HepG2 (cell line): Measurements from ENCODE around the gene DRC7. TPM values are rescaled to one million over a fixed set of nuclear protein-coding genes. Genes with fewer than 3 reads are reported as not detected.

Experiments
- BRD4 ChIP-seq: sonication (generic); formaldehyde crosslinking; IDR thresholded peaks from 2 replicates; pipeline ENCODE4 v1.4.0; 2020; ENCODE audit warnings: missing genetic modification reagents
- EHMT2 ChIP-seq: fragments of 200-600 bp; sonication (generic); IDR thresholded peaks from 2 replicates; pipeline ENCODE4 v1.7.0; 2017; ENCODE audit warnings: antibody characterized with exemption, low read depth, low read length, borderline replicate concordance
- GATA4 ChIP-seq: sonication (generic); IDR thresholded peaks from 2 replicates; pipeline ENCODE4 v1.6.1; 2016; ENCODE audit warnings: antibody characterized with exemption, low read depth, borderline replicate concordance
- GLI4 ChIP-seq: sonication (generic); formaldehyde crosslinking; IDR thresholded peaks from 2 replicates; pipeline ENCODE4 v1.5.1; 2020; ENCODE audit warnings: missing genetic modification reagents, mild to moderate bottlenecking, moderate library complexity, borderline replicate concordance
- HIVEP1 ChIP-seq: sonication (generic); formaldehyde crosslinking; IDR thresholded peaks from 2 replicates; pipeline ENCODE4 v1.4.0; 2020; ENCODE audit warnings: mild to moderate bottlenecking, missing genetic modification reagents
- HOXD1 ChIP-seq: sonication (generic); formaldehyde crosslinking; IDR thresholded peaks from 2 replicates; pipeline ENCODE4 v1.5.0; 2020; ENCODE audit warnings: missing genetic modification reagents
- KLF12 ChIP-seq: sonication (generic); formaldehyde crosslinking; IDR thresholded peaks from 2 replicates; pipeline ENCODE4 v1.4.0; 2020; ENCODE audit warnings: missing genetic modification reagents, borderline replicate concordance
- MED1 ChIP-seq: sonication (generic); formaldehyde crosslinking; IDR thresholded peaks from 2 replicates; pipeline ENCODE4 v1.4.0; 2020; ENCODE audit warnings: missing genetic modification reagents
- MTF2 ChIP-seq: sonication (generic); formaldehyde crosslinking; IDR thresholded peaks from 2 replicates; pipeline ENCODE4 v1.5.0; 2020; ENCODE audit warnings: missing genetic modification reagents, borderline replicate concordance
- MXI1 ChIP-seq: IDR thresholded peaks from 3 replicates; pipeline ENCODE4 v1.6.1; 2012; ENCODE audit warnings: low read depth, low read length, inconsistent platforms, borderline replicate concordance
- RARA ChIP-seq: IDR thresholded peaks from 2 replicates; pipeline ENCODE4 v1.6.1; 2016; ENCODE audit warnings: missing genetic modification reagents, missing compliant biosample characterization
- RBFOX2 ChIP-seq: fragments of 200-400 bp; formaldehyde crosslinking; IDR thresholded peaks from 2 replicates; pipeline ENCODE4 v1.6.1; 2017; ENCODE audit warnings: low read depth, mild to moderate bottlenecking, low read length
- SMYD3 ChIP-seq: sonication (generic); formaldehyde crosslinking; IDR thresholded peaks from 2 replicates; pipeline ENCODE4 v1.8.1; 2023; ENCODE audit warnings: mild to moderate bottlenecking, missing genetic modification reagents
- SP5 ChIP-seq: IDR thresholded peaks from 2 replicates; pipeline ENCODE4 v1.6.1; 2016; ENCODE audit warnings: low read depth, borderline replicate concordance
- SSRP1 ChIP-seq: IDR thresholded peaks from 2 replicates; pipeline ENCODE4 v1.6.1; 2016; ENCODE audit warnings: control low read depth
- TAF15 ChIP-seq: fragments of 200-400 bp; formaldehyde crosslinking; IDR thresholded peaks from one replicate; pipeline ENCODE4 v1.6.1; 2018; ENCODE audit warnings: mild to moderate bottlenecking, low read depth, low read length; ENCODE audit not compliant: poor library complexity, severe bottlenecking
- TEAD2 ChIP-seq: sonication (generic); formaldehyde crosslinking; IDR thresholded peaks from 2 replicates; pipeline ENCODE4 v1.9.0; 2021; ENCODE audit warnings: missing genetic modification reagents
- YEATS2 ChIP-seq: sonication (generic); formaldehyde crosslinking; IDR thresholded peaks from 2 replicates; pipeline ENCODE4 v1.4.0; 2020; ENCODE audit warnings: missing genetic modification reagents, borderline replicate concordance
- ZNF138 ChIP-seq: sonication (generic); formaldehyde crosslinking; IDR thresholded peaks from 2 replicates; pipeline ENCODE4 v1.5.0; 2020; ENCODE audit warnings: mild to moderate bottlenecking, low read depth, missing genetic modification reagents
- ZNF30 ChIP-seq: sonication (generic); formaldehyde crosslinking; IDR thresholded peaks from 2 replicates; pipeline ENCODE4 v1.5.0; 2020; ENCODE audit warnings: mild to moderate bottlenecking, missing genetic modification reagents
- ZNF329 ChIP-seq: sonication (generic); formaldehyde crosslinking; IDR thresholded peaks from 2 replicates; pipeline ENCODE4 v1.9.0; 2021; ENCODE audit warnings: low read depth, mild to moderate bottlenecking, missing genetic modification reagents
- ZNF569 ChIP-seq: sonication (generic); formaldehyde crosslinking; IDR thresholded peaks from 2 replicates; pipeline ENCODE4 v1.5.0; 2020; ENCODE audit warnings: mild to moderate bottlenecking, missing genetic modification reagents, moderate library complexity, borderline replicate concordance
- ZNF589 ChIP-seq: sonication (generic); formaldehyde crosslinking; conservative IDR thresholded peaks from 2 replicates; pipeline ENCODE4 v1.8.0; 2022; ENCODE audit warnings: mild to moderate bottlenecking, moderate library complexity, missing genetic modification reagents
- ZNF772 ChIP-seq: sonication (generic); formaldehyde crosslinking; IDR thresholded peaks from 2 replicates; pipeline ENCODE4 v1.5.0; 2020; ENCODE audit warnings: mild to moderate bottlenecking, missing genetic modification reagents
- ZNF878 ChIP-seq: sonication (generic); formaldehyde crosslinking; IDR thresholded peaks from 2 replicates; pipeline ENCODE4 v1.8.1; 2023; ENCODE audit warnings: mild to moderate bottlenecking, missing genetic modification reagents, moderate library complexity
- ZNF879 ChIP-seq: sonication (generic); formaldehyde crosslinking; IDR thresholded peaks from 2 replicates; pipeline ENCODE4 v1.8.1; 2023; ENCODE audit warnings: missing genetic modification reagents
- ZSCAN22 ChIP-seq: sonication (generic); formaldehyde crosslinking; IDR thresholded peaks from 2 replicates; pipeline ENCODE4 v1.4.0; 2020; ENCODE audit warnings: mild to moderate bottlenecking, missing genetic modification reagents
- ZSCAN25 ChIP-seq: sonication (generic); formaldehyde crosslinking; IDR thresholded peaks from 2 replicates; pipeline ENCODE4 v1.8.0; 2022; ENCODE audit warnings: mild to moderate bottlenecking, missing genetic modification reagents
- polyA plus RNA-seq, 8 experiments: library from polyadenylated mRNA; depleted of rRNA in 3 of 8; stranded (reverse) in 7 of 8; unstranded in 1 of 8; fragments of >200 nt; fragmentation: Illumina TruSeq in 4 of 8; extraction: Trizol in 4 of 8; gene quantifications; 2 replicates each; pipeline versions ENCODE4 v1.2.1 to v1.2.3, GENCODE V29; 2011 to 2016; ENCODE audit warnings: low read depth in 4 of 8, missing spikeins in 1 of 8, mixed read lengths in 1 of 8; ENCODE audit not compliant: insufficient read depth in 1 of 8
- total RNA-seq, 5 experiments: library from RNA; depleted of rRNA; stranded (reverse); fragments of >200 nt; fragmentation: Illumina TruSeq; extraction: Trizol; gene quantifications; 2 replicates each; pipeline ENCODE4 v1.2.3, GENCODE V29; 2016; ENCODE audit warnings: low read depth in 1 of 5
- TF ChIP-seq, protein P1 (sequence below): sonication (generic); formaldehyde crosslinking; IDR thresholded peaks from 2 replicates; pipeline ENCODE4 v1.5.0; 2020; ENCODE audit warnings: mild to moderate bottlenecking, missing genetic modification reagents
- TF ChIP-seq, protein P2 (sequence below): sonication (generic); formaldehyde crosslinking; IDR thresholded peaks from 2 replicates; pipeline ENCODE4 v1.4.0; 2020; ENCODE audit warnings: missing genetic modification reagents
- TF ChIP-seq, protein P3 (sequence below): IDR thresholded peaks from 2 replicates; pipeline ENCODE4 v1.6.1; 2016; ENCODE audit warnings: missing compliant biosample characterization, missing genetic modification reagents, borderline replicate concordance

The DRC7 gene
- total and polyA plus RNA-seq, 2 of the 13 experiments (the other 11 are each of a cell fraction or from before 2014, with no cell fraction given): 2.7 to 3.4 TPM

DNA sequence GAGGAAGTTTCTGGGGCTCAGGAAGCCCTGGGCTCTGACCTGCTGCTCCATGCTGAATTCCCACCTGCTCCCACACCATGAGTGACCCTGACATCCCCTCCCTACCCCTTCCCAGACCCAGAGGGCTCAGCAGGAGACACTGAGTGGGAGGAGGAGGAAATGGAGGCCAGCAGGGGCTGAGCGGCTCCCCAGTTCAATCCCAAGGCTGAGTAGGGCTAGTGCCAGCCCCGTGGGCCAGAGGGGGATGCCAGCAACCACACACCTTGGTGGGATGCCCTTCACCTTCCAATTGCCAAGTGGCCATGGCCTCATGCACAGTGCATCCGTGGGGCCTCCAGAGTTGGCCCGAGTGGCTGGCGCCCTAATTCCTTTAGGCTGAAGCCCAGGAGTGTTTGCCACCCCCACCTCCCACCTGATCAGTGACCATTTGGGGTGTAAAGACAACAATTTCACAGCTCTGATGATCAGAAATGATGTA lies 27.5 kb upstream of the DRC7 start (continued):
- TF ChIP-seq EHMT2 (no peak), ZNF772 (CRISPR knock-in tag) (no peak), RBFOX2 (no peak), MED1 (no peak), ZNF30 (no peak), ZNF329 (CRISPR knock-in tag) (no peak), MXI1 (no peak), ZNF878 (CRISPR knock-in tag) (no peak), ZSCAN25 (CRISPR knock-in tag) (0 out of 2 replicates have a peak, but pooled peaks have one; percentile 11), MTF2 (CRISPR knock-in tag) (no peak), SMYD3 (CRISPR knock-in tag) (no peak), GLI4 (CRISPR knock-in tag) (no peak), HOXD1 (0 out of 2 replicates have a peak, but pooled peaks have one; percentile 6), ZNF138 (CRISPR knock-in tag) (no peak), RARA (CRISPR knock-in tag) (no peak), YEATS2 (CRISPR knock-in tag) (no peak), SP5 (CRISPR knock-in tag) (no peak), ZNF879 (no peak), ZNF569 (no peak), TAF15 (no peak), KLF12 (CRISPR knock-in tag) (no peak), TEAD2 (CRISPR knock-in tag) (no peak), ZSCAN22 (CRISPR knock-in tag) (0 out of 2 replicates have a peak, but pooled peaks have one; percentile 4), ZNF589 (CRISPR knock-in tag) (no peak), BRD4 (CRISPR knock-in tag) (no peak), GATA4 (0 out of 2 replicates have a peak, but pooled peaks have one; percentile 7), HIVEP1 (CRISPR knock-in tag) (0 out of 2 replicates have a peak, but pooled peaks have one; percentile 55), SSRP1 (CRISPR knock-in tag) (peak; percentile 70; the same call in 1 of the 2 replicates)
- TF ChIP-seq, protein P1, sequence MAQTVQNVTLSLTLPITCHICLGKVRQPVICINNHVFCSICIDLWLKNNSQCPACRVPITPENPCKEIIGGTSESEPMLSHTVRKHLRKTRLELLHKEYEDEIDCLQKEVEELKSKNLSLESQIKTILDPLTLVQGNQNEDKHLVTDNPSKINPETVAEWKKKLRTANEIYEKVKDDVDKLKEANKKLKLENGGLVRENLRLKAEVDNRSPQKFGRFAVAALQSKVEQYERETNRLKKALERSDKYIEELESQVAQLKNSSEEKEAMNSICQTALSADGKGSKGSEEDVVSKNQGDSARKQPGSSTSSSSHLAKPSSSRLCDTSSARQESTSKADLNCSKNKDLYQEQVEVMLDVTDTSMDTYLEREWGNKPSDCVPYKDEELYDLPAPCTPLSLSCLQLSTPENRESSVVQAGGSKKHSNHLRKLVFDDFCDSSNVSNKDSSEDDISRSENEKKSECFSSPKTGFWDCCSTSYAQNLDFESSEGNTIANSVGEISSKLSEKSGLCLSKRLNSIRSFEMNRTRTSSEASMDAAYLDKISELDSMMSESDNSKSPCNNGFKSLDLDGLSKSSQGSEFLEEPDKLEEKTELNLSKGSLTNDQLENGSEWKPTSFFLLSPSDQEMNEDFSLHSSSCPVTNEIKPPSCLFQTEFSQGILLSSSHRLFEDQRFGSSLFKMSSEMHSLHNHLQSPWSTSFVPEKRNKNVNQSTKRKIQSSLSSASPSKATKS: 0 out of 2 replicates have a peak, but pooled peaks have one; percentile 59
- TF ChIP-seq, protein P2, sequence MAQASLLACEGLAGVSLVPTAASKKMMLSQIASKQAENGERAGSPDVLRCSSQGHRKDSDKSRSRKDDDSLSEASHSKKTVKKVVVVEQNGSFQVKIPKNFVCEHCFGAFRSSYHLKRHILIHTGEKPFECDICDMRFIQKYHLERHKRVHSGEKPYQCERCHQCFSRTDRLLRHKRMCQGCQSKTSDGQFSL (CRISPR knock-in tag): no peak
- TF ChIP-seq, protein P3, sequence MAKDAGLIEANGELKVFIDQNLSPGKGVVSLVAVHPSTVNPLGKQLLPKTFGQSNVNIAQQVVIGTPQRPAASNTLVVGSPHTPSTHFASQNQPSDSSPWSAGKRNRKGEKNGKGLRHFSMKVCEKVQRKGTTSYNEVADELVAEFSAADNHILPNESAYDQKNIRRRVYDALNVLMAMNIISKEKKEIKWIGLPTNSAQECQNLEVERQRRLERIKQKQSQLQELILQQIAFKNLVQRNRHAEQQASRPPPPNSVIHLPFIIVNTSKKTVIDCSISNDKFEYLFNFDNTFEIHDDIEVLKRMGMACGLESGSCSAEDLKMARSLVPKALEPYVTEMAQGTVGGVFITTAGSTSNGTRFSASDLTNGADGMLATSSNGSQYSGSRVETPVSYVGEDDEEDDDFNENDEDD (CRISPR knock-in tag): no peak
